Neutrophil (primary cell): Measurements from ENCODE around the gene CST8.

Experiments used
- H3K27ac ChIP-seq: fragments of 200-600 bp; sonication (generic); 2 replicates; pipeline ENCODE4 v1.5.1; 2016; ENCODE audit warnings: mild to moderate bottlenecking, moderate library complexity
- H3K27me3 ChIP-seq: fragments of 200-600 bp; sonication (generic); 2 replicates; pipeline ENCODE4 v1.6.0; 2016; ENCODE audit warnings: mild to moderate bottlenecking
- H3K36me3 ChIP-seq: fragments of 200-600 bp; sonication (generic); 2 replicates; pipeline ENCODE4 v1.5.1; 2017
- H3K4me1 ChIP-seq, 2 experiments: fragments of 200-600 bp in 1 of 2; sonication (generic) in 1 of 2; 1 replicate in 1 of 2; 2 replicates in 1 of 2; pipeline versions ENCODE4 v1.5.1 to v1.6.1; 2013 to 2016; ENCODE audit warnings: low read depth in 1 of 2, low read length in 1 of 2, mild to moderate bottlenecking in 1 of 2, moderate library complexity in 1 of 2; ENCODE audit not compliant: control insufficient read depth in 1 of 2, insufficient read depth in 1 of 2
- H3K4me3 ChIP-seq, 2 experiments: fragments of 200-600 bp in 1 of 2; sonication (generic) in 1 of 2; 1 replicate in 1 of 2; 2 replicates in 1 of 2; pipeline ENCODE4 v1.5.1; 2013 to 2016; ENCODE audit warnings: low read depth in 1 of 2, low read length in 1 of 2, mild to moderate bottlenecking in 1 of 2, moderate library complexity in 1 of 2
- H3K9me3 ChIP-seq: fragments of 200-600 bp; sonication (generic); 2 replicates; pipeline ENCODE4 v1.5.1; 2016
- TF ChIP-seq, protein P1 (sequence below): fragments of 200-600 bp; sonication (generic); IDR thresholded peaks from 2 replicates; pipeline ENCODE4 v1.5.1; 2016; ENCODE audit warnings: antibody characterized with exemption

The CST8 gene

DNA sequence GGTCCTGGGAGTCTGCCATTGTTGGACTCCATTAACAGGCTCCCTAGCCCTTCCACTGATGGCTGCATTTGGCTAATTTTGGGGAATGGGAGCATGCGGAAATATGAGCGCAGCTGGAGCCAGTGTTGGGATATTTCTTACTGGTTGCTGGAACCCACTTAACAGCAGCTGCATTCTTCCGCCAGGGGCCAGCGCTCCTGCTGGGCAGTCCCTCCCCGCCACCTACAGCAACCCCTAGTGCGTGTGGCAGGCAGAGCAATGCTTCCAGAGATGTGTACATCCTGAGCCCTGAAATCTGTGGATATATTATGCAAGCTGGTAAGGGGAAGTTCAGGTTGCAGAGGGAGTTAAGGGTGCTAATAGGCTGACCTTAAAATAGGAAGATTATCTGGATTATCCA, 16.4 kb downstream of the CST8 start:
- Histone ChIP-seq H3K27me3 (no peaks in the 10 kb centered on the region), H3K27ac (no peak overlapping the region), H3K36me3 (no peaks in the 10 kb centered on the region), H3K4me1 (no peaks in the 10 kb centered on the region), H3K4me3 (no peak overlapping the region), H3K9me3 (no peaks in the 10 kb centered on the region)
- TF ChIP-seq, protein P1, sequence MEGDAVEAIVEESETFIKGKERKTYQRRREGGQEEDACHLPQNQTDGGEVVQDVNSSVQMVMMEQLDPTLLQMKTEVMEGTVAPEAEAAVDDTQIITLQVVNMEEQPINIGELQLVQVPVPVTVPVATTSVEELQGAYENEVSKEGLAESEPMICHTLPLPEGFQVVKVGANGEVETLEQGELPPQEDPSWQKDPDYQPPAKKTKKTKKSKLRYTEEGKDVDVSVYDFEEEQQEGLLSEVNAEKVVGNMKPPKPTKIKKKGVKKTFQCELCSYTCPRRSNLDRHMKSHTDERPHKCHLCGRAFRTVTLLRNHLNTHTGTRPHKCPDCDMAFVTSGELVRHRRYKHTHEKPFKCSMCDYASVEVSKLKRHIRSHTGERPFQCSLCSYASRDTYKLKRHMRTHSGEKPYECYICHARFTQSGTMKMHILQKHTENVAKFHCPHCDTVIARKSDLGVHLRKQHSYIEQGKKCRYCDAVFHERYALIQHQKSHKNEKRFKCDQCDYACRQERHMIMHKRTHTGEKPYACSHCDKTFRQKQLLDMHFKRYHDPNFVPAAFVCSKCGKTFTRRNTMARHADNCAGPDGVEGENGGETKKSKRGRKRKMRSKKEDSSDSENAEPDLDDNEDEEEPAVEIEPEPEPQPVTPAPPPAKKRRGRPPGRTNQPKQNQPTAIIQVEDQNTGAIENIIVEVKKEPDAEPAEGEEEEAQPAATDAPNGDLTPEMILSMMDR, result no peak

DNA sequence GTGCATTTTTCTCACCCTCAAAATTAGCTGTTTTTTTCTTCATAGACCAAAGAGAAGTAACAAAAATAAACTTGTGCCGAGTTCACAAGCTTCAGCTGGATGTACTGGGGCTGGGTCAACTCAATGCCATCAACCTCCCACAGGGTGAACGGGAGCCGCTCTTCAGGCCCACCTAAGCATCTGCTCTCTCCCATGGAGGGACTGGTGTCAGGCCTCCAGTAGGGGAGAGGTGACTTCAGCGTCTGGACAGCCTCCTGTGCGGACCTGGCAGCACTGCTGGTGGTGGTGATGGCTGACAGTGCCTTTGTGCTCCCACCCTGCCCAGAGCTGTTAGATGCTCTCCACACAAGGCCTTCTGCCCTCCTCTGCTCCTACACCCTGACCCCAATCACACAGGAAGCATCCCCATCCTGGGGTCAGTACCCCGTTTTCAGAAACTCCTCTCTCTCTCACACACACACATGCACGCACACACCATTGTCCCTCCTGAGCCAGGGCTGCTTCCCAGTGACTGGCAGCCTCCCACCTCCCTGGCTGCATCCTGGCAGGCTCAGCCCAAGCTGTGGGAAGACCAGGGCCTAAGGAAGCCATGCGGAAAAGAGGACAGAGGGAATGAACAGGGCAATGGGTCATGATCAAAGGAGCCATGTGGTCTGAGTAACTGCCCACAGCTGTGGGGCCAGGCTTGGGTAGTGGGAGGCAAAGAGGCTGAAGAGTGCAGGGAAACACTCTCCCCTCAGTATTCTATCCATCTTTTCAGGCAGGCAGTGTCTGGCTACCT, 17.7 kb downstream of the CST8 start:
- Histone ChIP-seq H3K27me3 (no peaks in the 10 kb centered on the region), H3K9me3 (no peaks in the 10 kb centered on the region), H3K4me1 (no peaks in the 10 kb centered on the region), H3K36me3 (no peaks in the 10 kb centered on the region), H3K4me3 (no peak overlapping the region), H3K27ac (no peak overlapping the region)
- TF ChIP-seq, protein P1, result no peak

DNA sequence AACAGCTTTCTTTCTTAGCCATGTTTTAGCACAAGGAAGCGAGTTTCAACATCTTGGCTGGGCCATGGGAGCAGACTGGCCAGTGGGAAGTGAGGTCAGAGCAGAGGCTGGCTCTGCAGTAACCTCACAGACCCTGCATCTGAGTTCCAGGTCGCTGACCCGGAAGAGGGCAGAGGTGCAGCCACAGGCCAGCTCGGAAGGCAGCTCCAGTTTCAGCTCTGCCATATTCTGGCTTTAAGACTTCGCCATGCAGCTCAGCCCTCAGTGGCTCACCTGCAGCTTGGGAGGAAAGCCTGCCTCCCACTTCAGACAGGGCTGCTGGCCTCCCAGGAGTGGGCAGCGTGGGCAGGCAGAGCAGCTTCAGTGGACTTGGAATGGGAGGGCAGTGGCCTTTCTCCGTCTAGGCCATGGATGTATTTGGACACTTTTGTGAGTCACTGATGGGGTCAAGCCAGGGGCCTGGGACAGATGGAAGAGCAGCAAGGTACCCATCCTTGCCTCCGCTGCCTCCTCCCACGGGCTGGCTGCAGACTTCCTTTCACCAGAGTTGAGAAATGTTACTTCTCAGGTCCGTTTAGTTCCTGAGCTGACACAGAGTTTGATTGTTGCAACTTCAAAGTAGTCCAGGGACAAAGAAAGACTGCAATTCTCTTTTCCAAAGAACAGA, 18.5 kb downstream of the CST8 start:
- Histone ChIP-seq H3K4me1 (no peaks in the 10 kb centered on the region), H3K4me3 (no peak overlapping the region), H3K27ac (no peak overlapping the region), H3K27me3 (no peaks in the 10 kb centered on the region), H3K9me3 (no peaks in the 10 kb centered on the region), H3K36me3 (no peaks in the 10 kb centered on the region)
- TF ChIP-seq, protein P1, result no peak

DNA sequence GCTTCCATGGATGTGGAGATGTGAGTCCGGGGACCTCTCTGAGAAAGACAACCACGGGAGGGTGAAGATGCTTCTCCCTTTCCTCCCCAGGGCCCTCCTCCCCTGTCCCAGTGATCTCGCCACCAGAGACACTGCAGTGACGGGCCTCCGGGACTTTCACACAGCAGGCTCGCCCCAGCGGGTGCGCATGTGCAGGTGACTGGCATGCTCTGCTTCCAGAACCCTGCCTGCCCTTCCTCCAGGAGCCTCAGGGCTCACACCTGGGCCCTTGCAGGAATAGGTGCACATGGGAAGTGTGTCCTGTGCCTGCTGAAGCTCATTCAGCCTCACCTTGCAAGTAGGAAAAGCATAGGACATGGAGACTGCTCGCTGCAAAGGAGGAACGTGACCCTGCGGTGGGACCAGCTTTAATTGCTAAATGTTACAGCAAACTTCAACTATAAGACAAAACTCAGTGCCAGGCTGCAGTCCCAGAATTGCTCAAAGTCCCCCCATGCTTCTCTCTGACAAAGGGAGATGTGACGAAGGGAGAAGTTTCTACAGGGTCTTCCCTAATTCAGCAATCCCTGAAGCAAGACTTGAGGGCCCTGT, 19.2 kb downstream of the CST8 start:
- H3K27ac ChIP-seq, result no peak overlapping the region
- H3K27me3 ChIP-seq, result no peaks in the 10 kb centered on the region
- no peaks in the 10 kb centered on the region for H3K36me3 ChIP-seq
- H3K9me3 ChIP-seq, result no peaks in the 10 kb centered on the region
- no peaks in the 10 kb centered on the region for H3K4me1 ChIP-seq
- no peak overlapping the region for H3K4me3 ChIP-seq
- TF ChIP-seq, protein P1, result no peak

DNA sequence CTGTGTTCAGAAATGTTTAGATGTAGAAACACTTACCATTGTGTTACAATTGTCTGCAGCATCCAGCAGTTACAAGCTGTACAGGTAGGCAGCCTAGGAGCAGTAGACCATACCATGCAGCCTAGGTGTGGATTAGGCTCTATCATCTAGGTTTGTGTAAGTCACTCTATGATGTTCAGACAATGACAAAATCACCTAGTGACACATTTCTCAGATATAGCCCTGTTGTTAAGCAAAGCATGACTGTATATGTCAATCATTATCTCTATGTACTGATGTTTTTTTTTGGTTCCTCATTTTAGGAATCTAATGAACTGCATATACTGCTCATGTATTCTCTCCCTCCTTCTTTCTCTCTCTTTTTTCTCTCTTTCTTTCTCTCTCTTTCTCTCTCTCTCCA, 22.2 kb downstream of the CST8 start:
- TF ChIP-seq, protein P1, result no peak

More for the DNA sequence above, 22.2 kb downstream of the CST8 start:
- H3K4me1 ChIP-seq, result no peaks in the 10 kb centered on the region
- H3K9me3 ChIP-seq, result no peaks in the 10 kb centered on the region
- no peaks in the 10 kb centered on the region for H3K27me3 ChIP-seq
- H3K36me3 ChIP-seq, result no peaks in the 10 kb centered on the region
- H3K4me3 ChIP-seq, result no peak overlapping the region
- no peak overlapping the region for H3K27ac ChIP-seq
